H1 (cell line): Measurements from ENCODE around the gene ACBD4. TPM values are rescaled to one million over a fixed set of nuclear protein-coding genes. Genes with fewer than 3 reads are reported as not detected.

Source experiments
- CTCF ChIA-PET: fragments of 300-600 bp; sonication (Branson Sonifier 250); formaldehyde crosslinking; loops from one replicate; lab custom pipeline; 2021; ENCODE audit not compliant: partially characterized antibody; lab: Charles Lee
- POLR2A ChIA-PET: fragments of 300-600 bp; sonication (Branson Sonifier 250); formaldehyde crosslinking; loops from one replicate; lab custom pipeline; 2021; ENCODE audit warnings: inconsistent platforms; ENCODE audit not compliant: partially characterized antibody; lab: Charles Lee
- DNase-seq, 2 experiments: peaks; one replicate each; pipeline versions ENCODE4 v3.0.0 to v3.0.0-alpha.2; 2010 to 2022; ENCODE audit warnings: low spot score in 2 of 2, low read depth in 1 of 2, mixed read lengths in 1 of 2
- FAIRE-seq: peaks from 2 replicates; lab custom pipeline; 2011; peaks lifted over from hg19 to GRCh38; lab: Jason Lieb, UNC
- H2AFZ ChIP-seq: 2 replicates; pipeline ENCODE4 v1.8.1; 2012; ENCODE audit warnings: low read length, inconsistent platforms
- H2AK5ac ChIP-seq: 2 replicates; pipeline ENCODE4 v1.6.1; 2013; ENCODE audit warnings: low read depth, low read length
- H2BK120ac ChIP-seq: replicated peaks from 2 replicates; pipeline ENCODE3; 2013; ENCODE audit warnings: low read depth, low read length, inconsistent platforms
- H2BK12ac ChIP-seq: 2 replicates; pipeline ENCODE4 v1.6.1; 2013; ENCODE audit warnings: low read depth, low read length
- H2BK15ac ChIP-seq: 2 replicates; pipeline ENCODE4 v1.6.1; 2013; ENCODE audit warnings: low read length
- H2BK20ac ChIP-seq: 2 replicates; pipeline ENCODE4 v1.6.1; 2013; ENCODE audit warnings: low read length
- H2BK5ac ChIP-seq: 2 replicates; pipeline ENCODE4 v1.6.1; 2013; ENCODE audit warnings: low read depth, low read length
- H3K14ac ChIP-seq: 2 replicates; pipeline ENCODE4 v1.6.1; 2013; ENCODE audit warnings: inconsistent platforms; ENCODE audit not compliant: insufficient read length
- H3K18ac ChIP-seq: 2 replicates; pipeline ENCODE4 v1.6.1; 2013; ENCODE audit warnings: low read length; ENCODE audit errors: extremely low read depth
- H3K23ac ChIP-seq: 2 replicates; pipeline ENCODE4 v1.6.1; 2013; ENCODE audit warnings: inconsistent platforms; ENCODE audit not compliant: insufficient read length
- H3K23me2 ChIP-seq: 2 replicates; pipeline ENCODE4 v1.6.1; 2013; ENCODE audit warnings: low read depth, low read length
- H3K27ac ChIP-seq: 2 replicates; pipeline ENCODE4 v1.6.1; 2011; ENCODE audit warnings: low read depth, low read length, inconsistent platforms
- H3K27me3 ChIP-seq, 4 experiments: replicated peaks in 1 of 4; 1 replicate in 1 of 4; 2 replicates in 3 of 4; pipeline versions ENCODE4 v1.6.1 to v1.8.1; 2011 to 2013; ENCODE audit warnings: low read length in 3 of 4, mild to moderate bottlenecking in 3 of 4, inconsistent platforms in 2 of 4, mixed read lengths in 2 of 4, moderate library complexity in 1 of 4; ENCODE audit not compliant: control insufficient read depth in 3 of 4, insufficient read depth in 3 of 4; ENCODE audit errors: extremely low read depth in 1 of 4
- H3K36me3 ChIP-seq, 4 experiments: 2 replicates each; pipeline versions ENCODE4 v1.6.1 to v1.8.1; 2011 to 2013; ENCODE audit warnings: mild to moderate bottlenecking in 4 of 4, low read length in 3 of 4, moderate library complexity in 2 of 4, control low read depth in 1 of 4, inconsistent platforms in 1 of 4; ENCODE audit not compliant: insufficient read depth in 4 of 4, control insufficient read depth in 2 of 4
- H3K4ac ChIP-seq: replicated peaks from 2 replicates; pipeline ENCODE3; 2013; ENCODE audit warnings: low read length, low read depth, mixed read lengths, inconsistent platforms; ENCODE audit not compliant: insufficient read length
- H3K4me1 ChIP-seq, 4 experiments: replicated peaks in 1 of 4; 1 replicate in 1 of 4; 2 replicates in 3 of 4; pipeline versions ENCODE4 v1.6.1 to v1.8.1; 2011 to 2013; ENCODE audit warnings: low read length in 3 of 4, inconsistent platforms in 2 of 4, mixed read lengths in 1 of 4; ENCODE audit not compliant: insufficient read depth in 4 of 4, control insufficient read depth in 3 of 4
- H3K4me2 ChIP-seq, 2 experiments: 2 replicates each; pipeline versions ENCODE4 v1.6.1 to v1.8.1; 2011 to 2013; ENCODE audit warnings: low read depth in 2 of 2, low read length in 2 of 2, control low read depth in 1 of 2, inconsistent platforms in 1 of 2, mild to moderate bottlenecking in 1 of 2; ENCODE audit not compliant: insufficient read depth in 1 of 2
- H3K4me3 ChIP-seq, 4 experiments: fragments of 200-600, 300-600 bp in 1 of 4; sonication (generic), shearing (Covaris generic), sonication (Bioruptor Twin) in 1 of 4; 2 replicates each; pipeline versions ENCODE4 v1.5.1 to v1.8.1; 2011 to 2016; ENCODE audit warnings: low read length in 4 of 4, low read depth in 3 of 4, control low read depth in 2 of 4, inconsistent platforms in 2 of 4, mild to moderate bottlenecking in 2 of 4, mixed read lengths in 1 of 4, moderate library complexity in 1 of 4; ENCODE audit not compliant: insufficient read depth in 2 of 4; ENCODE audit errors: extremely low read depth in 1 of 4
- H3K56ac ChIP-seq: replicated peaks from 2 replicates; pipeline ENCODE3; 2013; ENCODE audit warnings: low read depth, mild to moderate bottlenecking, mixed read lengths, low read length, inconsistent platforms; ENCODE audit not compliant: insufficient read length
- H3K79me1 ChIP-seq: 2 replicates; pipeline ENCODE4 v1.6.1; 2013; ENCODE audit warnings: low read depth, low read length, control low read depth
- H3K79me2 ChIP-seq, 2 experiments: 2 replicates each; pipeline versions ENCODE4 v1.6.1 to v1.8.1; 2012 to 2013; ENCODE audit warnings: low read length in 2 of 2, mild to moderate bottlenecking in 2 of 2, inconsistent platforms in 1 of 2; ENCODE audit not compliant: insufficient read depth in 2 of 2, control insufficient read depth in 1 of 2
- H3K9ac ChIP-seq, 4 experiments: replicated peaks in 1 of 4; 1 replicate in 1 of 4; 2 replicates in 3 of 4; pipeline versions ENCODE4 v1.6.1 to v1.8.1; 2011 to 2013; ENCODE audit warnings: low read depth in 3 of 4, low read length in 3 of 4, control low read depth in 2 of 4, mild to moderate bottlenecking in 2 of 4, moderate library complexity in 2 of 4, inconsistent platforms in 1 of 4; ENCODE audit errors: extremely low read depth in 1 of 4
- H3K9me3 ChIP-seq, 2 experiments: 2 replicates each; pipeline versions ENCODE4 v1.6.1 to v1.8.1; 2012 to 2013; ENCODE audit warnings: mild to moderate bottlenecking in 2 of 2, moderate library complexity in 2 of 2, control low read depth in 1 of 2, inconsistent platforms in 1 of 2, low read depth in 1 of 2, low read length in 1 of 2, mixed read lengths in 1 of 2; ENCODE audit not compliant: insufficient read depth in 2 of 2
- H4K20me1 ChIP-seq, 2 experiments: replicated peaks in 1 of 2; 2 replicates each; pipeline versions ENCODE3 to v1.8.1; 2011 to 2013; ENCODE audit warnings: inconsistent platforms in 2 of 2, low read length in 2 of 2, mild to moderate bottlenecking in 1 of 2; ENCODE audit not compliant: insufficient read depth in 2 of 2, control insufficient read depth in 1 of 2
- H4K5ac ChIP-seq: 2 replicates; pipeline ENCODE4 v1.6.1; 2013; ENCODE audit warnings: low read length, low read depth, mixed read lengths, inconsistent platforms; ENCODE audit not compliant: insufficient read length
- H4K8ac ChIP-seq: 2 replicates; pipeline ENCODE4 v1.8.0; 2013; ENCODE audit warnings: mild to moderate bottlenecking, moderate library complexity, low read length, inconsistent platforms; ENCODE audit not compliant: insufficient read depth; ENCODE audit errors: extremely low read depth
- H4K91ac ChIP-seq: replicated peaks from 2 replicates; pipeline ENCODE3; 2013; ENCODE audit warnings: low read length, mixed read lengths, inconsistent platforms; ENCODE audit not compliant: insufficient read length
- BACH1 ChIP-seq: IDR thresholded peaks from 2 replicates; pipeline ENCODE4 v1.6.1; 2012; ENCODE audit warnings: low read length, improper control_type of control experiment
- CHD1 ChIP-seq: IDR thresholded peaks from 2 replicates; pipeline ENCODE4 v1.6.1; 2012; ENCODE audit warnings: low read depth, low read length, improper control_type of control experiment
- CHD2 ChIP-seq: IDR thresholded peaks from 2 replicates; pipeline ENCODE4 v1.6.1; 2012; ENCODE audit warnings: low read length, improper control_type of control experiment
- EZH2 ChIP-seq: fragments of 200-600 bp; sonication (generic); IDR thresholded peaks from 2 replicates; pipeline ENCODE4 v1.7.1; 2012; ENCODE audit warnings: low read depth, mild to moderate bottlenecking, moderate library complexity, low read length, inconsistent platforms; ENCODE audit not compliant: severe bottlenecking
- GTF2F1 ChIP-seq: IDR thresholded peaks from 2 replicates; pipeline ENCODE4 v1.6.1; 2012; ENCODE audit warnings: low read depth, low read length, improper control_type of control experiment, borderline replicate concordance
- KDM1A ChIP-seq: fragments of 200-600, 300-600 bp; sonication (generic); IDR thresholded peaks from 2 replicates; pipeline ENCODE4 v1.7.1; 2016; ENCODE audit warnings: mild to moderate bottlenecking, low read length, borderline replicate concordance
- NRF1 ChIP-seq: IDR thresholded peaks from 2 replicates; pipeline ENCODE4 v1.6.1; 2011; ENCODE audit warnings: mild to moderate bottlenecking, low read depth, low read length, improper control_type of control experiment
- POLR2A ChIP-seq, 2 experiments: IDR thresholded peaks; 1 replicate in 1 of 2; 2 replicates in 1 of 2; pipeline ENCODE4 v1.6.1; 2011; ENCODE audit warnings: low read depth in 2 of 2, low read length in 2 of 2, mild to moderate bottlenecking in 2 of 2; ENCODE audit errors: control extremely low read depth in 1 of 2
- RAD21 ChIP-seq, 2 experiments: IDR thresholded peaks in 1 of 2; conservative IDR thresholded peaks in 1 of 2; 2 replicates each; pipeline ENCODE4 v1.6.1; 2011; ENCODE audit warnings: low read depth in 2 of 2, low read length in 2 of 2, improper control_type of control experiment in 1 of 2, inconsistent platforms in 1 of 2, mild to moderate bottlenecking in 1 of 2, moderate library complexity in 1 of 2
- SRF ChIP-seq: IDR thresholded peaks from 2 replicates; pipeline ENCODE4 v1.6.1; 2011; ENCODE audit warnings: mild to moderate bottlenecking, low read depth, low read length, moderate library complexity
- USF2 ChIP-seq: IDR thresholded peaks from 2 replicates; pipeline ENCODE4 v1.6.1; 2011; ENCODE audit warnings: low read length, improper control_type of control experiment
- ZNF274 ChIP-seq: IDR thresholded peaks from 2 replicates; pipeline ENCODE4 v1.7.0; 2012; ENCODE audit warnings: low read length, borderline replicate concordance; ENCODE audit errors: extremely low read depth
- WGBS, 2 experiments: shearing (Covaris generic) in 1 of 2; methylation state at CpG; one replicate each; pipeline versions ENCODE4 v1.1.6 to v1.1.7; 2013 to 2015; ENCODE audit warnings: low lambda C conversion rate in 2 of 2, mixed read lengths in 2 of 2, inconsistent platforms in 1 of 2, low coverage in 1 of 2, missing lambda C conversion rate in 1 of 2; ENCODE audit not compliant: insufficient replicate concordance in 2 of 2, insufficient coverage in 1 of 2, insufficient read length in 1 of 2; ENCODE audit errors: extremely low coverage in 1 of 2, missing lambda C conversion rate in 1 of 2; 5-methylcytosine and 5-hydroxymethylcytosine counted together
- polyA plus RNA-seq, 7 experiments: library from polyadenylated mRNA; depleted of rRNA in 3 of 7; stranded (reverse) in 5 of 7; unstranded in 2 of 7; fragments of >200 nt in 5 of 7; fragments of 200-250 nt in 2 of 7; gene quantifications; 1 replicate in 5 of 7; 2 replicates in 1 of 7; 4 replicates in 1 of 7; pipeline versions ENCODE4 v1.2.1 to v1.2.3, GENCODE V29; 2011 to 2013; ENCODE audit warnings: missing spikeins in 2 of 7, mixed read lengths in 2 of 7
- total RNA-seq: library from RNA; stranded (reverse); fragmentation: NEBNext Ultra II Directional; extraction: Animal tissue kit (Norgen Biotek cat#: 25700); gene quantifications from 2 replicates; pipeline ENCODE4 v1.2.1, GENCODE V29; 2021

ACBD4 gene
- total and polyA plus RNA-seq, 2 of the 8 experiments (the other 6 are each of a cell fraction or from before 2014, with no cell fraction given), result 7.3 to 10.7 TPM

- Histone ChIP-seq H3K79me2 (no peaks in the 10 kb centered on the region), H3K18ac (no peak overlapping the region), H2BK5ac (no peak overlapping the region), H3K27ac (no peak overlapping the region), H3K4me1 (peaks cover 0 to 7% (median 0%) of the 10 kb centered on the region in 4 experiments; a peak in 3 of 7 replicates), H3K27me3 (no peaks in the 10 kb centered on the region), H3K9ac (no peak overlapping the region), H2AFZ (no peak overlapping the region), H3K23ac (no peak overlapping the region), H3K79me1 (no peaks in the 10 kb centered on the region; the same call in 1 of the 2 replicates), H4K91ac (no peak overlapping the region), H3K36me3 (peaks cover 26 to 68% (median 60%) of the 10 kb centered on the region in 4 experiments), H2BK120ac (no peak overlapping the region), H3K14ac (no peak overlapping the region), H3K4me3 (no peak overlapping the region), H3K23me2 (no peaks in the 10 kb centered on the region; the same call in 1 of the 2 replicates), H2BK12ac (no peak overlapping the region), H2AK5ac (no peak overlapping the region), H3K4ac (no peak overlapping the region), H2BK20ac (no peak overlapping the region), H2BK15ac (no peak overlapping the region), H3K4me2 (no peak overlapping the region), H4K5ac (no peak overlapping the region), H3K56ac (no peak overlapping the region), H3K9me3 (no peaks in the 10 kb centered on the region), H4K8ac (no peak overlapping the region), H4K20me1 (peaks cover 0 to 14% of the 10 kb centered on the region in 2 experiments)
- FAIRE-seq (no peak), DNase-seq (no peak)
- ChIA-PET POLR2A (interaction anchor here (1.3 kb wide), 1 partner anchor 10 kb away, joined by 3 read pairs; no protein-coding TSS in a partner anchor), CTCF (interaction anchor here (0.6 to 3.2 kb wide), 3 partner anchors 12 to 15 kb away, joined by 3 to 9 read pairs (median 4); no protein-coding TSS in a partner anchor)
- 89% methylated on average over 6 of the region's 6 CpGs; no CpG with 5 or more reads in 1 of the 2 experiments for WGBS, 2 experiments
- no peak for TF ChIP-seq USF2
- TF ChIP-seq RAD21 (IDR thresholded peaks at IDR 0.05 in 1 of 2, conservative IDR thresholded peaks at IDR 0.05 in 1 of 2; ENCODE audit: low read depth in 2 of 2, low read length in 2 of 2), result no peak
- TF ChIP-seq KDM1A, result no peak
- no peak for TF ChIP-seq POLR2A (IDR thresholded peaks at IDR 0.05; ENCODE audit: control extremely low read depth in 1 of 2, low read depth in 2 of 2, low read length in 2 of 2)
- no peak for TF ChIP-seq NRF1
- no peak for TF ChIP-seq GTF2F1
- no peak for TF ChIP-seq EZH2
- TF ChIP-seq ZNF274, result no peak
- no peak for TF ChIP-seq BACH1
- no peak for TF ChIP-seq SRF
- TF ChIP-seq CHD1, result no peak
- TF ChIP-seq CHD2, result no peak
Measured at GRCh38 chr17:45092911-45093430, 42.5 kb upstream of the ACBD4 start.
